HG03103 (cell line): ENCODE results near the gene TRMT2A.

Experiments
- ATAC-seq: cut with Tn5 transposase; IDR thresholded peaks from one replicate; pipeline ENCODE4 v1.9.1; 2021; ENCODE audit warnings: low read depth; ENCODE audit not compliant: unreplicated experiment

The TRMT2A gene

DNA sequence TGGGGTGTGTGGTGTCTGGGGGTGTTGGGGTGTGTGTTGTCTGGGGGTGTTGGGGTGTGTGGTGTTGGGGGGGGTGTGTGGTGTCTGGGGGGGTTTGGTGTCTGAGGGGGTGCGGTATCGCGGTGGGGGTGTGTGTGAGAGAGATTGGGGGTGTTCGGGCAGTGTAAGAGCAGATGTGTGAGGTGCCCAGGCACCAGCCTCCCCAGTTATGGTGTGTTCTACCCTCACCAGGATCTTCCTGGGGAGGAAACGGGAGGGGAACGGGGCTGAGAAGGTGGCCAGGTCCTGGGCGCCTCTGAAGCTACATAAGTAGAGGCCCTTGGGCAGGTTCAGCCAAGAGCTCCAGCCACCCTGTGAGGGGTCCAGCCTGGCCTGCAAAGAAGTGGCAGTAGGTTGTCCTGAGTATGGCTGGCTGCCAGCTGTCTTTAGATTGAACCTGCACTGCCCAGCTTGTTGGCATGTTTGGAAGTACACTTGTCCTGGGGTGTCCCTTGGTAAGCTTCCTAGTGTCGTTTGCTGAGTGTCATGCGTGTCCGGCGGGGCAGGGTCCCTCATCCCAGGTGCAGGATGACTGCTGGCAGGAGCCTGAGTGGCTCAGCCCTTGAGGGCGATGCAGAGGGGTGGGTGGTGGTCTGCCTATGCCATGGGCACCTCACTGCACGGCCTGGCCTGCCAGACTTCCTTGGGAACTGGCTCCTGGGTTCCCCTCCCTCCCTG, 6.5 kb upstream of the TRMT2A start:
- no peak for ATAC-seq

DNA sequence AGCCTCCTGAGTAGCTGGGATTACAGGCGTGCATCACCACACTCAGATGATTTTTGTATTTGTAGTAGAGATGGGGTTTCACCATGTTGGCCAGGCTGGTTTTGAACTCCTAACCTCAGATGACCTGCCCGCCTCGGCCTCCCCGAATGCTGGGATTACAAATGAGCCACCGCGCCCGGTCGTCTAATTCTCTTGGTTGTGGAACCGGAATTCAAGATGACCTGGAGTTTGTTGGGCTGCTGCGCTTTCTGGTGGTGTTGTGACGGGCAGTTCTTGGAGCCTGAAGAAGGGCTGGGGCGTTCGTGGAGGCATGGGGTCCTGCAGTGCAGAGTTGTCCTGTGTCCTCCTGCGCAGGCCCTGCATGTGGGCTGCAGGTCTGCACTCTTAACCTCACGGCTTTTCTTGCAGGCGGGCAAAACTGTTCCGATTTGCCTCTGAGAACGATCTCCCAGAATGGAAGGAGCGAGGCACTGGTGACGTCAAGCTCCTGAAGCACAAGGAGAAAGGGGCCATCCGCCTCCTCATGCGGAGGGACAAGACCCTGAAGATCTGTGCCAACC, 4.9 kb upstream of the TRMT2A start:
- ATAC-seq: no peak

DNA sequence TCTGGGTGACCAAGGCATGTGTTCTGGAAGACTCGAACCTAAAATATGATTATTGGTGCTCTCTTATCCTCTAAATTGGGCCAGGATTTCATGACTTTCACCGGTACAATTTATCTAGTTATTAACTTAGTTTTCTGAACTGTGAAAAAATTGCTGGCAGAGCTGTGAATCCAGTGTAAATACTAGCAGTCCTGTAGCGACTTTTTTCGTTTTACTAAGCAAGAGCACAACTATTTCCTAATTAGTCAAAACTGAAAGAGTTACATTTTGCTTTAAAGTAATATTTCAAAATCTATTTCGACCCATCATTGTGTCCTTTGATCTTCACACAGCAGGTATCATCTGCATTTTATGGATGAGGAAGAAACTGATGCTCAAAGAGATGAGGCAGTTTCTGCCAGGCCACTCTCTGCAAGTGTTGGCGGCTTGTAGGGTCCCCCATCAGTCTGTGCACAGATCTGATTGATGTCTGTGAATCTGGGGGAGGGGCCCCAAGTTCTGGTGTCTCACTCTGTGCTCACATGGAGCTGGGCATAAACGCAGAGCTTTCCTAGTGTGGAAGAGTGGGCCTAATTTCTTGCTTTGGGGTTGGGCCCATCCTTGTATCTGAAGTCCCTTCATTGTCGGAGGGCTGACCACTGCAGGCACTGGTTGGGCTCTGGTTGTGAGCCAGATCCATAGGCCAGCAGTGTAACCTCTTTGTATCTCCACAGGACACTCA, 1.4 kb upstream of the TRMT2A start:
- ATAC-seq: no peak

DNA sequence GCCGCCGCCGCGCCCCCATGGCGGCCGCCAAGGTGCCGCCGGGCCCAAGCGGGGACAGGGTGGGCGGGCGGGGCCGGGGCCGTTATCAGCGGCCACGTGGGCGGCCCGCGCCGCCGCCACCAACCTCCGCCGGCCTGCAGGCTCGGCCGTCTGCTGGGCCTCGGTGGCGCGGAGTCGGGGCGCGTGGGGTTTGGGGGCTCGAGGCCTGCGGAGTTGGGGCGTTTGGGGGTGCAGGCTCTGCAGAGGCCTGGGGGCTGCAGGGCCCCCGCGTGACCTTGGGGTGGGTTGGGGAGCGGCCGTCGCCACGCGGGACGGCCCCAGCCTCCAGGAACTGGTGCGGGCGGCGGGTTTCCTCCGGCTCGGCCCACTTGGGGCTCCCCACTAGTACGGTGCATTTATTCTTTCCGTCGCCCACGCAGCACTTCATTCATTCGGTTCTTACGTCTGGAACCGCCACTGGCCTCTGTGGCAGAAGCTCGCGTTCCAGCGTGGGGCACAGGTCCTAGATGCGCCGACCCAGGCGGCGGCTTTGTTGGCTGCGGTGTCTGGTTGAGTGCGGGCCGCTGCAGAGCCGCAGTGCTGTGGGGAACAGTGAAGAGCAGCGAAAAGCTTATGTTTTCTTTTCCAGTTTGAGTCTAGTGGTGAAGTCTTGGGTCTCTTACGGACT, 740 bp upstream of the TRMT2A start:
- ATAC-seq: peak; percentile 5

DNA sequence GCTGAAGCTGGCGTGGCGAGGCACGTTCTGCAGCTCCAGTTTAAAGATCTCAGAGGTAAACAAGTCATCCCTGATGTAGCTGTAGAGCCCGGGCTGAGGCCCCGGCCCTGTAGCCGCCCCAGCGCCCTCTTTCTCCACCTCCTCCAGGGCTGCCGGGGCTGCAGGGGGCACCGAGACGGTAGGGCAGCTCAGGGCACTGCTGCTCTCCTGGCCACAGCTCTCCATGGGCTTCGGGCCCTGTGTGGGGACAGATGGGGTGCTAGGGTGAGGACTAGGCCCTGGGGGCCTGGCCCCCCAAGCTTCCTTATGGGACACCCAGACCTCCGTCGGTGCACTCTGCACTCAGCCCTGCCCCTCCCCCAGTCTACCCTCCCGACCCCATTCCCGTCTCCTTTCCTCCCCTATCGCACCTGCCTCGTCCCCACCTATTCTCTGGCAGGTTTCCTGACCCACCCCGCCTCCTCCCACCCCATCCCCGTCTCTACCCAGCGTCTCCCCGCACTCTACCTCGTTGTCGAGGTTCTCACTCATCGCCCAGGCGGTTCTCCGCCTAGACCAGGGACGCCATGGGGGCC, 563 bp downstream of the TRMT2A start:
- ATAC-seq: no peak

DNA sequence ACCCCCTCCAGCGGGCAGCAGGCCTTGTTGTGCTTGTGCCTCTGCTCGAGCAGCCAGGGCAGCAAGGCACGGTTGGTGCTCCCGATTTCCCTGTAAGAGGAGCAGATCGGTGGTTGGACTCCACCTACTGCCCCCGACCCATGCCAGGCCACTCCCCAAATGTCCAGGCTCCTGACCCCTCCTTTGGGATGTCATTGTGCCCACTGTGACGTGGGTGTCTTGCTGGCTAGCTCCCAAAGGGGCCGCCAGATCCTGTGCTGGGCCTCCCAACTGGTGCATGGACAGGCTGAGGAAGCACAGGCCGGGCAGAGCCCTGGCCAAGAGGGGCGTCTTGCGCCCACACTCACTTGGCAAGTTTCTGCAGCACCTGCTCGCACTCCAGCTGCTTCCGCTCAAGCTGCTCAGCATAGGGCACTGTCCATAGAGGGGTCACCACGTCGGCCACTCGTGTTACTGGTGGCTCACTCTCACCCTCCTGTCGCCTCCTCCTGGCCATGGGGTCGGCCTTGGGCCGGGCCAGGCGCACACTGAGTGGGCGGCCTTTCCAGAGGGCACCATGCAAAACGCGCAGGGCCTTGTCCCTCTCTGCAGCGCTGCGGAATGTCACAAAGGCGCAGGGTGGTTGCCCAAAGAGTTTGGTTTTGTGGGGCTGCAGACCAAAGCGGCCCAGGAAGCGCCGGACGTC, 1.2 kb downstream of the TRMT2A start, which contains the start of gene RANBP1:
Gene RANBP1, plus strand, starts transcription at position 414 of the 685 bp plus-strand sequence. Its CDS starts 81 bp downstream, at position 495.
- ATAC-seq: no peak

DNA sequence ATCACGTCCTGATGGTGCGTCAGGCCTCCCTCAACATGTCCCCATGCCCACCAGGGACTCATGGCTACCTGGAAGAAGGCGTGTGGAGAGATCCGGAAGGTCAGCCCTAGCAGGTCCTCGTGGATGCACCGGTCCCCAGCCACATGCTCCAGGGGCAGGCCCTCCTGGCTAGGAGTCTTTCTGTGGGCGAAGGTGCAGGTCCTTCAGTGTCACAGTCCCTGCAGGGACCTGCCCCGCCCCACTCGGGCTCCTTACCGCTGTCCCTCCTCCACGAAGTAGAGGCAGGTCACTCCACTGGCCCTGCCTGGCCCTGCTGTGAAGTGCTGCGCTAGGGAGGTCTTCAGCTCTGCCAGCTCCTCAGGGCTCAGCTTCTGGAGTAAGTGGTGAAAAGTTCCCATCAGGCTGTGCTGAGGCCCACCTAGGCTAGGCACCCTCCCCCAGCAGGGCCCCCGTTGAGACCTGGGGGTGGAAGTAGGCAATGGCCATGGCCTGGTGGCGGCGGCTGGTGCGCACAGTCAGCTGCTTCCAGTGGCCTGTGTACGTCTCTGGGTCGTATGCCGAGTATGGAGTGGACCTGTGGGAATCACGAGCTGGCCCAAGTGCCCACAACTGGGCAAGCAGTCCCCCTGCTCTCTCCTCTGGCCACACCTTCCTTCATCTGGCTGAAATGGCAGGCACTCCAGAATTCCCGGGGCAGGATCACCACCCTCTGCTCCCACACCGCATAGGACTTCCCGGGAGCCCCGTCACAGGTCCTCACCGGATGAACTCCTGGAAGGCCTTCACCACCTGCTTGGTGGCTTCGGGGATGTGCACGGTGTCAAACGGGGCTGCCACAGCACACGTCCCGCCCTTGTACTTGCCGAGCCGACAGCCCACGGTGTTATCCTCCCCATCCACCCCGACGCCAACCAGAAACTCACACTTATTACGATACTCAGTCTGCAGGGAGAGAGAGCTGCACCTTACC, 2.2 kb downstream of the TRMT2A start:
- ATAC-seq: no peak

DNA sequence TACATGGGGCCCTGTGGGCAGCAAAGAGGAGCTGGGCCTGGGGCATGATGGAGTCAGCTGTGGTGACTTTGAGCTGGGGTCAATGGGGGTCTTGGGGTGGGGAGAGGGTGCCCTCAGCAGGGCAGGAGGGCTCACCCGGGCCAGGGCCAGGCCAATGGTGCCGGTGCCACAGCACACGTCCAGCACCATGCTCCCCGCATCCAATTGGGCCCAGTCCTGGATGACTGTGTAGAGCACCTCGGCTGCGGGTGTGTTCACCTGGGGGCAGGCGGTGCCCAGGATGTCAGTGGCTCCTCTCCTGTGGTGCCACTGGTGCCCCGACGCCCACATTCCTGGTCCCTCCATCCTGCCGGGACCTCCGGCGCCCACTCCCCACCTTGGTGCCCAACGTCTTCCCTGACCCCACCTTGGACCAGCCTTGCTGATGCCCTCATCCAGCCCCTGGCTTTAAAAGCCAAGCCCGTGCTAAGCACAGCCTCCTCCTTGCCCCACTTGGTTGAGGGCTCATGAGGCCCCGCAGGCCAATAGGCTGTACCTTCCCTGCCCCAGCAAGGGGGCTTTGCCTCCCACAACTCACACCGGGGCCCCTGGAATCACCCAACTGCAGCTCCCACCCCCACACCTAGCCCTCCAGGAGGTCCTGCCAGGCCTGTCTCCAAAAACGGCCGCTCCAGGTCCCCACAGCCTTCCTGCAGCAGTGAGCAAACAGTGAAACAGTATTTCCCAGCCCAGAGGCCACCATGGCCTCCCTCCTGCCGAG, 3.3 kb downstream of the TRMT2A start:
- ATAC-seq: no peak

DNA sequence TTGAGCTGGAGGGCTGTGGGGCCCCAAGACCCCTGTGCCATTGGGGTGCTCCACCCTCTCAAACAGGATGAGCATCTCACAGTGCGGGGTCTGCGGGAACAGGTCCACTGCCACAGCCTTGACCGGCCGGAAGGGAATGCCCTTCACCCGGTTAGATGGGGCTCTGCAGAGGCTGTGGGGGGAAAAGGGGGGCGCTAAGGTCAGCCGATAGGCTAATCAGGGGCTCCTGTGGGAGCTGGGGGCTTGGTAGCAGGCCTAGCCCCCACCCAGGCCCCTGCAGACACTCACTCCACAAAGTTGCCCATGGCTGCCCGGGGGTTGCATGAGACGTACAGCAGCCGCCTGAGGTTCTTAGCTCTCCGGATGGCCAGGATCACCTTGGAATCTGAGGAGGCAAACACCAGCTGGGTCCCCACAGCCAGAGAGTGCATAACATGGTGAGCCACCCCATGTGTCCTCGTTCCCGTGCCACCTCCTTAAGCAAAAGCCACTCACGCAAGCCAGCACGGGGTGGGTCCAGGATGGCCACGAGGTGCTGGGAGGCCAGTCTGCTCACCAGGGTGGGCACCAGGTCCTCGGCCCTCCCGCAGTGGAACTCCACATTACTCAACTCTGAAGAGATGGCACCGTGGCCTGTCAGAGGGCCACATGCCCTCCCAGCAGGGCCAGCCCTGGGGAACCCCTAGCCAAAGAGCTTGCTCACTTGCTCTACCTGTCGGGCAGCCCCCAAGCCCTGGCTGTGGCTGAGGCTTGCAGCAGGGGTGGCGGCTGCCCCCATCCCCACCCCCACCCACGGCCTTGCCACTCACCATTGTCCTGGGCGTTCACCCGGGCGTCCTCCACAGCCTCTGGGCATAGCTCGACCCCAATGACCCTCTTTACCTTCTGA, 4.2 kb downstream of the TRMT2A start:
- ATAC-seq: no peak

DNA sequence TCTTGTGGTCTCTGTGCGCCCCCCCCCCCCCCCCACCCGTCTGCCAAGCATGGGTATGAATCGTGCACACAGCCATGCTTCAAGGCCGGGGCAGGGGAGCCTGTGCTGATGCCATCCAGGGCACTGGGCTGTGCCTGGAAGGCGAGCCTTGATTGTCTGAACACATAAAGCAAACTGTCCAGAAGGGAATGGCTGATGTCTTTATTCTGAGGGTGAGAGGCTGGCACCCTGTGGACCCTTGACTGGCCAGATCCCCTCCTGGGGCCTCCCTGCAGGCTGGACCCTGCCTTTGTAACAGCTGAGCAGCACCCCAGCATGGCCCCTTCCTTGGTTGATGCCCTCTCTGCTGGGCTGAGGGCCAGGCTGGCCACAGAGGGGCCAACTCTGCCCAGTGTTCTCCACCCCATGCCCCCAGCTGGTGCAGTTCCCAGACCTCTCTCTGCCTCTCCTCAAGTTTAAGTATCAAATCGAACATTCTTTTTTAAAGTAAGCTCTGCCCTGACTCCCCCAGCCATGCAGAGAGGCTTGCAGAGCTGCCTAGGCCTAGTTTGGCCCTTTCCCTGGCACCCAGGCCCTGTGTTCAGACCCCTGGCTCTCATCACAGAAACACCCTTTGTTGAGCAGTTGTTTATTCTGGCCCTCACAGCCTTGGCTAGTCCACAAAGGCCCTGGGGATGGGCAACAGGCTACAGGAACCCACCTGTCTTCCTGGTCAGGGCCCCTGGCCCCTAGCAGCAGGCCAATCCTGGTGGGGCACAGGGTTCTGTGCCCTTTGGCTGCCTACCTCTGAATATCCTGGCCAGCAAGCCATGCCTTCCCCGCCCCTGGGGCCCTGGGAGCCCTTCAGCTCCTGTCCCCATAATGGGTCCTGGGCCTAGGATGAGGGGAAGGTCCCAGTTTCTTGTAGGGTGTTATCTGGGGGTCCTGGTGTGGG, 5.1 kb downstream of the TRMT2A start:
- no peak for ATAC-seq

DNA sequence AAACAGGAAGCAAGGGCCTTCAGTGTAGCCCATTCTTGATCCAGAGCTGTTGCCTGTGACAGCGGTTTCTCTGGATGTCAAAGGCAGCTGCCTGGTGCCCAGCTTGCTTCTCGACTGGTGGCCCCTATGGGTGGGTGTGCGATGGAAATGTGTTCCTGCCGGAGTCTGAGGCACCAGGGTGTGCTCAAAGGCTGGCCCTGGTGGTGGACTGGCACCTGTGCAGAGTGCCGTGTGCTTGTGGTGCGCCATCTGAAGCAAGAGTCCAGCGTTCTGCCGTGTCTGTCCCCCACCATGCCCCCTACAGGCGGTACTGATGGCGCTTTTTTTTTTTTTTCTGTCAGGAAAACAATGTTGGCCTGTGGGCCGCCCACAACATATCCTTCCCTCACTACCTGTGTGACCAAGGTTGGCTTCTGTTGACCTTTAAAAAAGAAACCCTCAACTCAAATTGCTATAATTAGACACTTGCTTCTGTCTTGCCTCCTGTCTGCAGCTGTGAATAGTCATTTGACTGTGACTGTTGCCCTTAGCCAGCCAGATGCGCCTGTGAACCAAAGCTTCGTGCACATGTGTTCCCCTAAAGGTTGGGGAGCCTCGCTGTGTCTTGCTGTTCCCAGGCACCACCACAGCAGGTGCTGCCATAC, 5.9 kb downstream of the TRMT2A start:
- ATAC-seq: no peak

DNA sequence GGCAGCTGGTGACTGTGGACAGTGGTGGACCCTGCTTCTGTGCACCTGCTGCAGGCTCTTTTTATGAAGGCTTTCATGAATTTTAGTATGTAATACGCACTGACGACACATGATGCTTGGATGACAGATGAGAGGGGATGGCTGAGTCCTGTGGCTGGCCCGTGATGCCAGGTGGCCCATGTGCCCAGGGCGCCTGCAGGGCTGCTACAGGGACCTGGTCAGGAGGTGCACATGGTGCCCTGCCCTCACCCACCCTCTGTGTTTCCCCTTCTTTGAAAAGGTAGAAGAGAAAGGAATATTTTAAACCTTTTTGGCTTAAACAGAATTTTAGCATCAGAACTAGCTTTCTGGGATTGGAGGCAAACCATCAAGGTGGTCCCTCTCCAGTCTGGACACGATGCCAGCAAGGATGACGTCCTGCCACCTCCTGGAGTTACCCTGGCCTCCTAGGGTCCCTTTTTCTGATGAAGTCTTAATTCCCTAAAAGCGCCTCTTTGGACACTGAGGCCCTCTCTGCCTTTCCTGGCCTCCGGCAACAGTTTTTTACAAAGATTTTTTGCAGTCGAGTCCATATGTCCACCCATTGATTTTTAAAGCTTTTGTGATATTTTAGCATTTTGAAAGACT, 6.6 kb downstream of the TRMT2A start:
- ATAC-seq: no peak

DNA sequence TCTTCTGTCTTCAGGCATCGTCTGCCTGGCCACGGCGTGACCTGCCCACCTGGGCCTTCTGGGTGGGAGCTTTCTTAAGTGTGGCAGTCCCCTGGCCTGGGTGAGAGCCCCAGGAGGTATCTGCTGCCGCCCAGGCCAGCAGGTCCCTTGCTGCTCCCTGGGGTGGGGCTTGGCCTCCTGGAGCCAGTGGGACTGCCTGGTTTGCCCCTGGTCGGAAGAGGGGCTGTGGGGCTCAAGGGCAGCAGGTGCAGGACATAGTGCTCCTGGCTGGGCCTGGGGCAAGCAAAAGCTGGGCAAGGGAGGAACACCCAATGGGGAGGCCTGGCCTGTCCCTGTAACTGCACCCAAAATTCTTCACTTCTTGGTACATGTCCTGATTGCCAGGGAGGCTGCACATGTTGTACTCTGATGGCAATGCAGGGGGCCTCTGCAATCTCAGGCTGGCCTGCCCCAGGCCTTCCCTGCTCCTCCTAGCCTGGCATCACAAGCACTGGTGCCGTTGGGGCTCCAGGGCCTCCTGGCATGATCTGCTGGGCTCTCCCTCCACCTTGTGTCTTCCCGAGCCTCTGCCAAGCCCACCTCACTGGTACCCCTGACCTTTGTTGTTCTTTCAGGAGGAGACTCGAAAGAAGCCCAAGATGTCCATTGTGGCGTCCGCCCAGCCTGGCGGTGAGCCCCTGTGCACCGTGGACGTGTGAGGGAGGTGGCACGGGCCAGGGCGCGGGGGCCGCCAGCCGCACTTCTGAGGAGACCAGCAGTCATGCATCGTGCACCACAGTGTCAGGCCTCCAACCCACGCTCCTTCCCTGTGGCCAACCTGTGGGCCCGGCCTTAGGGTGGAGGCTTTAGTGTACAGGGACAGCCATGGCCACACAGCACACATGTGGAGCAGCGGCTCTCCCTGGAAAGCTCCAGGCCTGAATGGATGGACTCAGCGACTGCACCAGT, 7.3 kb downstream of the TRMT2A start:
- no peak for ATAC-seq

DNA sequence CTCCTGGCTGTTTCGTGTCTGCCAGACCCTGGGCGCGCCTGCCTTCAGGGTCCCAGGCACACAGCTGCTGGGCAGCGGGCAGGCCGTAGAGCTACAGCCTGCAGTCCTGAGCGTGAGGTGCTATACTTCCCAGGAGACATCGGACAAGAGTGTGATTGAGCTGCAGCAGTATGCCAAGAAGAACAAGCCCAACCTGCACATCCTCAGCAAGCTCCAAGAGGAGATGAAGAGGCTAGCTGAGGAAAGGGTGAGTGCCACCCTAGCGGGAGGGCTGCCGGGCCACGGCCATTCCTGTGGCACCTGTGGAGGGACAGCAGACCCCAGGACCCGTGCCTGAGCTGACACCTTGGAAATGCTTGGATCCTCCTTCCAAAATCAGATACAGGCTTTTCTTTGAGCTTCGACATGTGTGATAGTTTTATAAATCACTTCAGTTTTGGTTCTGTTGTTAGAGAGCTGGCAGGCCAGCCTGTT, 8.2 kb downstream of the TRMT2A start:
- ATAC-seq: no peak
